Uterus (tissue), 2 donors: Measurements from ENCODE around the gene PLXDC2.

Experiments
- POLR2A ChIP-seq, 2 donors: fragments of 450-650 bp; IDR thresholded peaks; one replicate each; pipeline ENCODE4 v1.6.1; 2016; ENCODE audit warnings: antibody characterized with exemption in 2 of 2, mild to moderate bottlenecking in 1 of 2, moderate library complexity in 1 of 2
- TF ChIP-seq, protein P1 (sequence below), 4 experiments: fragments of 200-600 bp in 2 of 4; fragments of 450-650 bp in 2 of 4; sonication (generic) in 2 of 4; IDR thresholded peaks; one replicate each; pipeline ENCODE4 v1.5.1; 2016 to 2019; ENCODE audit warnings: antibody characterized with exemption in 4 of 4, mild to moderate bottlenecking in 2 of 4, moderate library complexity in 1 of 4

DNA sequence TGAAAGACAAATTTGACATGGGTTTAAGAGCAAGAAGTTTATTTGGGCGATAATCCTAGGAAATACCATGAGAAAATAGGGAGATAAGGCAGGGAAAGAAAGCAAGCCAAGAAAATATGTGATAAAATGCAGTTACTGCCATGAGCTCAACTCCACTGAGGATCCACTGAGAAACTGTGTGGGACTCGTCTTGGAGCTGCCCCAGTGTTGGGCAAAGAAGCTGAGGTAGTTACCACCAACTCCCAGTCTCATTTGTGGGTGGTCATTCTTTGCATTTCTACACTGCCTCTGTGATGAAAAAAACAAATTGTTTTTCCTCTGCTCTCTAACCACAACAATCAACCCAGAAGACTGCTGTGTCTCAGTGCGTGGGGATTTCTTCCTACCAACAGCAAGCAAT lies 498.2 kb downstream of the PLXDC2 start:
- TF ChIP-seq, protein P1, sequence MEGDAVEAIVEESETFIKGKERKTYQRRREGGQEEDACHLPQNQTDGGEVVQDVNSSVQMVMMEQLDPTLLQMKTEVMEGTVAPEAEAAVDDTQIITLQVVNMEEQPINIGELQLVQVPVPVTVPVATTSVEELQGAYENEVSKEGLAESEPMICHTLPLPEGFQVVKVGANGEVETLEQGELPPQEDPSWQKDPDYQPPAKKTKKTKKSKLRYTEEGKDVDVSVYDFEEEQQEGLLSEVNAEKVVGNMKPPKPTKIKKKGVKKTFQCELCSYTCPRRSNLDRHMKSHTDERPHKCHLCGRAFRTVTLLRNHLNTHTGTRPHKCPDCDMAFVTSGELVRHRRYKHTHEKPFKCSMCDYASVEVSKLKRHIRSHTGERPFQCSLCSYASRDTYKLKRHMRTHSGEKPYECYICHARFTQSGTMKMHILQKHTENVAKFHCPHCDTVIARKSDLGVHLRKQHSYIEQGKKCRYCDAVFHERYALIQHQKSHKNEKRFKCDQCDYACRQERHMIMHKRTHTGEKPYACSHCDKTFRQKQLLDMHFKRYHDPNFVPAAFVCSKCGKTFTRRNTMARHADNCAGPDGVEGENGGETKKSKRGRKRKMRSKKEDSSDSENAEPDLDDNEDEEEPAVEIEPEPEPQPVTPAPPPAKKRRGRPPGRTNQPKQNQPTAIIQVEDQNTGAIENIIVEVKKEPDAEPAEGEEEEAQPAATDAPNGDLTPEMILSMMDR (IDR thresholded peaks at IDR 0.05), result no peak
- no peak for TF ChIP-seq POLR2A (IDR thresholded peaks at IDR 0.05)
